ENCODE measurements around the gene ZSCAN26.

ZSCAN26 gene

GRCh38 chr6:28239636-28240035, 27.3 kb upstream of the ZSCAN26 start:
- TF ChIP-seq CEBPB (IDR thresholded peaks at IDR 0.05) (no peak), NFIC (IDR thresholded peaks at IDR 0.05) (no peak), RAD21 (IDR thresholded peaks at IDR 0.05; ENCODE audit: low read depth) (no peak), YY1 (IDR thresholded peaks at IDR 0.05; ENCODE audit: low read depth) (no peak), EGR1 (IDR thresholded peaks at IDR 0.05) (no peak), MAX (IDR thresholded peaks at IDR 0.05) (no peak), TEAD4 (IDR thresholded peaks at IDR 0.05) (no peak)

GRCh38 chr6:28240471-28240870, 26.5 kb upstream of the ZSCAN26 start:
- TF ChIP-seq REST (IDR thresholded peaks at IDR 0.05; ENCODE audit: low read depth), result no peak
- TF ChIP-seq CEBPB (IDR thresholded peaks at IDR 0.05), result no peak
- no peak for TF ChIP-seq TAF1 (IDR thresholded peaks at IDR 0.05; ENCODE audit: low read depth)
- no peak for TF ChIP-seq FOXM1 (IDR thresholded peaks at IDR 0.05; ENCODE audit: borderline replicate concordance, low read depth)
- no peak for TF ChIP-seq EGR1 (IDR thresholded peaks at IDR 0.05)
- TF ChIP-seq YY1 (IDR thresholded peaks at IDR 0.05; ENCODE audit: low read depth), result no peak
- TF ChIP-seq RAD21 (IDR thresholded peaks at IDR 0.05; ENCODE audit: low read depth), result no peak
- TF ChIP-seq USF1 (IDR thresholded peaks at IDR 0.05), result no peak
- no peak for TF ChIP-seq ZBTB7A (IDR thresholded peaks at IDR 0.05; ENCODE audit: low read depth)
- no peak for TF ChIP-seq TEAD4 (IDR thresholded peaks at IDR 0.05)
- no peak for TF ChIP-seq EP300 (IDR thresholded peaks at IDR 0.05; ENCODE audit: borderline replicate concordance)
- no peak for TF ChIP-seq TCF12 (IDR thresholded peaks at IDR 0.05; ENCODE audit: low read depth)
- TF ChIP-seq MAX (IDR thresholded peaks at IDR 0.05), result no peak
- TF ChIP-seq CREB1 (IDR thresholded peaks at IDR 0.05; ENCODE audit: low read depth), result no peak
- TF ChIP-seq NFIC (IDR thresholded peaks at IDR 0.05), result no peak

DNA sequence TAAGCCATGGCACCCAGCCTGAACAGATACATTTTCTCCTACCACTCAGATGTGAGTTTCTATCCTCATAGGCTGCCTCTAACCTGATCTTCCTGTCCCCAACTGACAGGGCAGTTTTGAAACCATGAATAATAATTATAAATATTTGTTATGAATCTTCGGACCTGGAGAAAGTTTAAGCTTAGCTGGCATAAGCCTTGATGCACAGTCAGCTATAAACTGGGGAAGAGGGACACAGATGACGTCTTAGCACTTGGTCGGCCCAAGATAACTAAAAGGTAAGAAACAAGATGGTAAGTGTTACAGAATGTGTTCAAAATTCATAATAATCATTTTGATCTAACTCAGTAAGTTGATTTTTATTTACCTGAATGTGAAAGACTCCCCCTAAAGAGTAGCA, 23.0 kb upstream of the ZSCAN26 start:
- TF ChIP-seq MAX (IDR thresholded peaks at IDR 0.05) (no peak), EGR1 (IDR thresholded peaks at IDR 0.05) (no peak), RAD21 (IDR thresholded peaks at IDR 0.05; ENCODE audit: low read depth) (no peak), ZBTB7A (IDR thresholded peaks at IDR 0.05; ENCODE audit: low read depth) (no peak), REST (IDR thresholded peaks at IDR 0.05; ENCODE audit: low read depth) (no peak), TAF1 (IDR thresholded peaks at IDR 0.05; ENCODE audit: low read depth) (no peak), CEBPB (IDR thresholded peaks at IDR 0.05) (no peak), TEAD4 (IDR thresholded peaks at IDR 0.05) (no peak), USF1 (IDR thresholded peaks at IDR 0.05) (no peak), YY1 (IDR thresholded peaks at IDR 0.05; ENCODE audit: low read depth) (no peak), NFIC (IDR thresholded peaks at IDR 0.05) (no peak), CREB1 (IDR thresholded peaks at IDR 0.05; ENCODE audit: low read depth) (no peak), TCF12 (IDR thresholded peaks at IDR 0.05; ENCODE audit: low read depth) (no peak), EP300 (IDR thresholded peaks at IDR 0.05; ENCODE audit: borderline replicate concordance) (no peak), FOXM1 (IDR thresholded peaks at IDR 0.05; ENCODE audit: borderline replicate concordance, low read depth) (no peak)

GRCh38 chr6:28245206-28245941, 21.6 kb upstream of the ZSCAN26 start:
- TF ChIP-seq TEAD4 (IDR thresholded peaks at IDR 0.05) (no peak), REST (IDR thresholded peaks at IDR 0.05; ENCODE audit: low read depth) (no peak), MAX (IDR thresholded peaks at IDR 0.05) (no peak), TAF1 (IDR thresholded peaks at IDR 0.05; ENCODE audit: low read depth) (no peak), CEBPB (IDR thresholded peaks at IDR 0.05) (no peak), YY1 (IDR thresholded peaks at IDR 0.05; ENCODE audit: low read depth) (no peak), FOXM1 (IDR thresholded peaks at IDR 0.05; ENCODE audit: borderline replicate concordance, low read depth) (no peak), USF1 (IDR thresholded peaks at IDR 0.05) (no peak)

Measured in Ishikawa (cell line).